GM12874 (cell line): ENCODE data around the gene MAPKAPK2.

Experiments
- CTCF ChIP-seq: IDR thresholded peaks from 2 replicates; pipeline ENCODE4 v1.5.1; 2011; ENCODE audit warnings: low read depth, mild to moderate bottlenecking, control low read depth, low read length, moderate library complexity; ENCODE audit not compliant: insufficient read depth

MAPKAPK2 gene

GRCh38 chr1:206656936-206657335 is 27.8 kb upstream of the MAPKAPK2 start:
- TF ChIP-seq CTCF = no peak

GRCh38 chr1:206657751-206658150 is 27.0 kb upstream of the MAPKAPK2 start:
- no peak for TF ChIP-seq CTCF

GRCh38 chr1:206658264-206658980 is 26.3 kb upstream of the MAPKAPK2 start:
- TF ChIP-seq CTCF = peak; percentile 98

- TF ChIP-seq CTCF = no peak
Measured at GRCh38 chr1:206658981-206659273, 25.8 kb upstream of the MAPKAPK2 start.

- TF ChIP-seq CTCF = no peak
Measured at GRCh38 chr1:206660136-206660535, 24.6 kb upstream of the MAPKAPK2 start.

DNA sequence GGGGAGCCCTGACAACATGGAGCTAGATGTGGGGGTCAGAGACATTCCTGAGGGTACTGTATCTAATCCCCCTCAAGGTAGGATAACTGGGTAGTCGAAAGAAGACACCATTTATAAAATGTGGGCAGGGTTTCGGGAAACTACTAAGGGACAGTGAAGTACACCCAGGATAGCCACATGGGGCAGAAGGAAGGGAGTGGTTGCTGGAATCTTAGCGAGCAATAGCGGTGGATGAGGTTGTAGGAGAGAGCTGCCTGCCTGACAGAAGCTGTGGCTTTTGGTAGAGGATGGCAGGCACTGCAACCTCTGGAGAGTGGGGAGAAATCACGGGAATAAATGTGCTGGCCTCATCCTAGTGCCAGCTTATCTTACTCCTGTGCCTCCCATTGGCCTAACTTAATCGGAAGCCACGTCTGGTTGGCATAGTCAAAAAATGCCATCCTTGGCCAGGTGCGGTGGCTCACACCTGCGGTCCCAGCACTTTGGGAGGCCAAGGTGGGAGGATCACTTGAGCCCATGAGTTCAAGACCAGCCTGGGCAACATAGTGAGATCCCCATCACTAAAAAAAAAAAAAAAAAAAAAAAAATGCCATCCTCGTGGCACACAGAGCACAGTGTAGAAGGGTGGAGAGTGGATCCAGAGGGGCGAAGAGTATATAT is 23.4 kb upstream of the MAPKAPK2 start:
- no peak for TF ChIP-seq CTCF

GRCh38 chr1:206662396-206663092 is 22.2 kb upstream of the MAPKAPK2 start:
- no peak for TF ChIP-seq CTCF
